SK-N-MC (cell line): Measurements from ENCODE around the gene PDE4D.

ENCODE experiments used
- EZH2 ChIP-seq: fragments of 200-600 bp; sonication (generic); IDR thresholded peaks from one replicate; pipeline ENCODE4 v1.6.1; 2017; ENCODE audit warnings: antibody characterized with exemption
- POLR2AphosphoS5 ChIP-seq: IDR thresholded peaks from 2 replicates; pipeline ENCODE4 v1.6.1; 2012; ENCODE audit warnings: mild to moderate bottlenecking, low read depth, low read length, borderline replicate concordance

- no peak for TF ChIP-seq POLR2AphosphoS5
- no peak for TF ChIP-seq EZH2
Measured at GRCh38 chr5:59332236-59332973, 561.1 kb downstream of the PDE4D start.
